Loucy (cell line): ENCODE results near the gene GJC1.

Experiments used
- H2AFZ ChIP-seq: fragments of 200-600 bp; sonication (generic); 2 replicates; pipeline ENCODE4 v1.6.0; 2016; ENCODE audit warnings: antibody characterized with exemption, mild to moderate bottlenecking, low read length, moderate library complexity
- H3F3A ChIP-seq: fragments of 200-600 bp; 2 replicates; pipeline ENCODE4 v1.6.0; 2016; ENCODE audit warnings: antibody characterized with exemption, low read depth, mild to moderate bottlenecking
- H3K27me3 ChIP-seq: fragments of 200-600 bp; sonication (generic); 2 replicates; pipeline ENCODE4 v1.6.1; 2014; ENCODE audit warnings: low read length, mild to moderate bottlenecking; ENCODE audit not compliant: insufficient read depth, poor library complexity, severe bottlenecking
- H3K36me3 ChIP-seq: fragments of 200-600 bp; sonication (generic); 2 replicates; pipeline ENCODE4 v1.6.1; 2016; ENCODE audit warnings: low read length; ENCODE audit not compliant: insufficient read depth
- H3K4me1 ChIP-seq: fragments of 200-600 bp; sonication (generic); 2 replicates; pipeline ENCODE4 v1.5.1; 2014; ENCODE audit warnings: low read length, mild to moderate bottlenecking; ENCODE audit not compliant: insufficient read depth, poor library complexity, severe bottlenecking
- H3K4me2 ChIP-seq: fragments of 200-600 bp; sonication (generic); 2 replicates; pipeline ENCODE4 v1.6.0; 2014; ENCODE audit warnings: antibody characterized with exemption, low read length, low read depth, mild to moderate bottlenecking; ENCODE audit not compliant: poor library complexity, severe bottlenecking
- H3K4me3 ChIP-seq: fragments of 200-600 bp; sonication (generic); 2 replicates; pipeline ENCODE4 v1.5.1; 2014; ENCODE audit warnings: low read length, mild to moderate bottlenecking, mixed read lengths; ENCODE audit not compliant: poor library complexity, severe bottlenecking
- H3K79me2 ChIP-seq: fragments of 200-600 bp; sonication (generic); 2 replicates; pipeline ENCODE4 v1.6.1; 2014; ENCODE audit warnings: low read length; ENCODE audit not compliant: insufficient read depth
- H3K9ac ChIP-seq: fragments of 200-600 bp; sonication (generic); 2 replicates; pipeline ENCODE4 v1.6.0; 2014; ENCODE audit warnings: mild to moderate bottlenecking, low read depth, low read length, moderate library complexity; ENCODE audit not compliant: poor library complexity, severe bottlenecking
- H3K9me2 ChIP-seq: fragments of 200-600 bp; sonication (generic); replicated peaks from 2 replicates; pipeline ENCODE4 v1.6.1; 2016; ENCODE audit warnings: low read depth, low read length, mixed read lengths
- H3K9me3 ChIP-seq: fragments of 200-600 bp; sonication (generic); 2 replicates; pipeline ENCODE4 v1.6.1; 2014; ENCODE audit warnings: mild to moderate bottlenecking, antibody characterized with exemption, low read length, low read depth; ENCODE audit not compliant: insufficient read depth
- H4K20me1 ChIP-seq: fragments of 200-600 bp; sonication (generic); 2 replicates; pipeline ENCODE4 v1.6.0; 2014; ENCODE audit warnings: antibody characterized with exemption, low read length, mild to moderate bottlenecking; ENCODE audit not compliant: insufficient read depth, poor library complexity, severe bottlenecking
- CTCF ChIP-seq: fragments of 200-600 bp; sonication (generic); conservative IDR thresholded peaks from 2 replicates; pipeline ENCODE4 v1.5.1; 2014; ENCODE audit warnings: mild to moderate bottlenecking, antibody characterized with exemption, low read length
- EZH2phosphoT487 ChIP-seq: fragments of 200-600 bp; IDR thresholded peaks from 2 replicates; pipeline ENCODE4 v1.6.1; 2018; ENCODE audit warnings: antibody characterized with exemption, mild to moderate bottlenecking, moderate library complexity, borderline replicate concordance

Gene GJC1

GRCh38 chr17:44775136-44775837, 54.8 kb downstream of the GJC1 start:
- no peaks in the 10 kb centered on the region for H4K20me1 ChIP-seq
- TF ChIP-seq EZH2phosphoT487 (no peak), CTCF (0 out of 2 replicates have a peak, but pooled peaks have one; percentile 0)
- H3K4me2 ChIP-seq: peak overlapping the region; percentile 98
- H3K36me3 ChIP-seq: no peaks in the 10 kb centered on the region
- peak overlapping the region; percentile 84 for H2AFZ ChIP-seq
- peak overlapping the region; percentile 61 for H3K9ac ChIP-seq
- no peaks in the 10 kb centered on the region for H3K9me3 ChIP-seq
- no peaks in the 10 kb centered on the region for H3K9me2 ChIP-seq
- H3K4me3 ChIP-seq: peak overlapping the region; percentile 76
- H3F3A ChIP-seq: no peaks in the 10 kb centered on the region
- no peaks in the 10 kb centered on the region for H3K27me3 ChIP-seq
- H3K4me1 ChIP-seq: peaks cover 6% of the 10 kb centered on the region
- H3K79me2 ChIP-seq: no peaks in the 10 kb centered on the region

GRCh38 chr17:44774271-44775135, 55.6 kb downstream of the GJC1 start:
- peaks cover 12% of the 10 kb centered on the region for H3K4me1 ChIP-seq
- H3K9ac ChIP-seq: peak overlapping the region; percentile 61
- TF ChIP-seq CTCF (peak; percentile 92), EZH2phosphoT487 (no peak)
- no peaks in the 10 kb centered on the region for H3K36me3 ChIP-seq
- H3K9me3 ChIP-seq: no peaks in the 10 kb centered on the region
- no peaks in the 10 kb centered on the region for H3K27me3 ChIP-seq
- peak overlapping the region; percentile 98 for H3K4me2 ChIP-seq
- peak overlapping the region; percentile 84 for H2AFZ ChIP-seq
- no peaks in the 10 kb centered on the region for H3K79me2 ChIP-seq
- H4K20me1 ChIP-seq: no peaks in the 10 kb centered on the region
- H3K4me3 ChIP-seq: peak overlapping the region; percentile 76
- H3K9me2 ChIP-seq: no peaks in the 10 kb centered on the region
- H3F3A ChIP-seq: no peaks in the 10 kb centered on the region

GRCh38 chr17:44773140-44773539, 56.9 kb downstream of the GJC1 start:
- H3K4me1 ChIP-seq: peaks cover 26% of the 10 kb centered on the region
- no peak overlapping the region for H3K4me2 ChIP-seq
- no peak overlapping the region for H3K9ac ChIP-seq
- no peaks in the 10 kb centered on the region for H3K79me2 ChIP-seq
- TF ChIP-seq EZH2phosphoT487: no peak
- no peak overlapping the region for H2AFZ ChIP-seq
- no peaks in the 10 kb centered on the region for H3K9me3 ChIP-seq
- no peaks in the 10 kb centered on the region for H4K20me1 ChIP-seq
- no peaks in the 10 kb centered on the region for H3K27me3 ChIP-seq
- no peaks in the 10 kb centered on the region for H3K36me3 ChIP-seq
- no peak overlapping the region for H3K4me3 ChIP-seq
- H3K9me2 ChIP-seq: no peaks in the 10 kb centered on the region
- no peaks in the 10 kb centered on the region for H3F3A ChIP-seq
